GM12878 (cell line): Measurements from ENCODE around the gene CHN1. TPM values are rescaled to one million over a fixed set of nuclear protein-coding genes. Genes with fewer than 3 reads are reported as not detected.

ENCODE experiments used
- ATAC-seq: fragments of 200-7000 bp; cut with Tn5 transposase; 3 replicates; pipeline ENCODE4 v1.9.1; 2020; ENCODE audit warnings: mild to moderate bottlenecking, moderate library complexity
- BruUV-seq: library from RNA; stranded (reverse); fragments of 400-500 nt; replicated peaks from 2 replicates; lab custom pipeline; 2021; lab: Mats Ljungman, UMichigan
- CTCF ChIA-PET: fragments of 300-600 bp; sonication (Branson Sonifier 250); formaldehyde crosslinking; extraction: SDS; loops from one replicate; lab custom pipeline; 2021; ENCODE audit warnings: inconsistent platforms; lab: Yijun Ruan, JAX
- POLR2A ChIA-PET: fragments of 350-600 bp; formaldehyde crosslinking; extraction: SDS; loops from one replicate; lab custom pipeline; 2021; ENCODE audit warnings: inconsistent platforms; lab: Charles Lee
- RAD21 ChIA-PET: fragments of 300-600 bp; sonication (Branson Sonifier 250); formaldehyde crosslinking; loops from one replicate; lab custom pipeline; 2023; ENCODE audit warnings: antibody characterized with exemption; ENCODE audit not compliant: unreplicated experiment; lab: Charles Lee
- SMC1A ChIA-PET: fragments of 300-600 bp; sonication (Branson Sonifier 250); formaldehyde crosslinking; loops from one replicate; lab custom pipeline; 2023; ENCODE audit not compliant: unreplicated experiment, uncharacterized antibody; lab: Charles Lee
- DNase-seq: peaks from one replicate; pipeline ENCODE4 v3.0.0-alpha.2; 2011; ENCODE audit warnings: low read depth, low spot score
- FAIRE-seq: peaks from 3 replicates; lab custom pipeline; 2011; peaks lifted over from hg19 to GRCh38; lab: Jason Lieb, UNC
- H2AFZ ChIP-seq: 2 replicates; pipeline ENCODE4 v1.6.0; 2011; ENCODE audit warnings: low read depth, low read length, control low read depth; ENCODE audit not compliant: control insufficient read depth
- H3K27ac ChIP-seq: 2 replicates; pipeline ENCODE4 v1.5.1; 2011; ENCODE audit warnings: control low read depth; ENCODE audit not compliant: control insufficient read depth, insufficient read depth
- H3K27me3 ChIP-seq, 2 experiments: replicated peaks in 1 of 2; 2 replicates each; pipeline versions ENCODE4 v1.6.0 to v1.6.1; 2011; ENCODE audit warnings: low read length in 1 of 2; ENCODE audit not compliant: control insufficient read depth in 2 of 2, insufficient read depth in 2 of 2
- H3K36me3 ChIP-seq, 2 experiments: 2 replicates each; pipeline ENCODE4 v1.5.1; 2011; ENCODE audit warnings: low read length in 1 of 2; ENCODE audit not compliant: control insufficient read depth in 2 of 2, insufficient read depth in 2 of 2
- H3K4me1 ChIP-seq: 2 replicates; pipeline ENCODE4 v1.6.1; 2011; ENCODE audit warnings: mild to moderate bottlenecking, low read length, moderate library complexity, mixed read lengths; ENCODE audit not compliant: control insufficient read depth, insufficient read depth
- H3K4me2 ChIP-seq: 2 replicates; pipeline ENCODE4 v1.6.0; 2011; ENCODE audit warnings: control low read depth; ENCODE audit not compliant: control insufficient read depth, insufficient read depth
- H3K4me3 ChIP-seq: fragments of 200-600 bp; sonication (generic); 2 replicates; pipeline ENCODE4 v1.5.1; 2016
- H3K79me2 ChIP-seq: 2 replicates; pipeline ENCODE4 v1.6.0; 2011; ENCODE audit warnings: low read length; ENCODE audit not compliant: control insufficient read depth, insufficient read depth
- H3K9ac ChIP-seq: 2 replicates; pipeline ENCODE4 v1.8.0; 2011; ENCODE audit warnings: low read length, control low read depth, mixed read lengths; ENCODE audit not compliant: control insufficient read depth, insufficient read depth
- H3K9me3 ChIP-seq: replicated peaks from 3 replicates; pipeline ENCODE4 v1.5.1; 2011; ENCODE audit warnings: mild to moderate bottlenecking, low read length; ENCODE audit not compliant: control insufficient read depth, insufficient read depth
- H4K20me1 ChIP-seq: 2 replicates; pipeline ENCODE4 v1.6.0; 2011; ENCODE audit not compliant: control insufficient read depth, insufficient read depth
- ZNF384 ChIP-seq: IDR thresholded peaks from 2 replicates; pipeline ENCODE4 v1.6.1; 2012; ENCODE audit warnings: low read depth, mild to moderate bottlenecking, low read length, improper control_type of control experiment, borderline replicate concordance
- ZNF592 ChIP-seq: fragments of 450-650 bp; IDR thresholded peaks from 2 replicates; pipeline ENCODE4 v1.6.1; 2017; ENCODE audit warnings: mild to moderate bottlenecking, moderate library complexity
- whole genome bisulfite sequencing: methylation state at CpG from one replicate; pipeline ENCODE4 v1.1.6; 2016; ENCODE audit warnings: low lambda C conversion rate; ENCODE audit not compliant: insufficient replicate concordance, insufficient coverage; ENCODE audit errors: missing lambda C conversion rate; 5-methylcytosine and 5-hydroxymethylcytosine counted together
- in situ Hi-C: fragments of 300-500 bp; cut with MboI; formaldehyde crosslinking; loops from 9 replicates; pipeline ENCODE4 v1.14.3; 2018; ENCODE audit warnings: mixed read lengths
- intact Hi-C: fragments of 100-400 bp; cut with micrococcal nuclease; formaldehyde crosslinking; loops from one replicate; pipeline ENCODE4 v1.14.2; 2022; ENCODE audit not compliant: unreplicated experiment
- polyA plus RNA-seq, 11 experiments: library from polyadenylated mRNA; depleted of rRNA in 4 of 11; unstranded in 6 of 11; stranded (reverse) in 5 of 11; fragments of >200 nt; fragmentation: Nextera tagmentation in 4 of 11; fragmentation: Illumina TruSeq in 1 of 11; extraction: Ambion mirVana in 4 of 11; extraction: Trizol in 1 of 11; gene quantifications; 1 replicate in 1 of 11; 2 replicates in 10 of 11; pipeline versions ENCODE4 v1.2.1 to v1.2.3, GENCODE V29; 2011 to 2016; ENCODE audit warnings: inconsistent platforms in 2 of 11, missing spikeins in 2 of 11, low read depth in 1 of 11
- total RNA-seq, 4 experiments: library from RNA; depleted of rRNA in 3 of 4; stranded (reverse); fragments of >200 nt in 3 of 4; fragmentation: Illumina TruSeq in 1 of 4; extraction: Trizol in 1 of 4; gene quantifications; 2 replicates each; pipeline versions ENCODE4 v1.2.1 to v1.2.3, GENCODE V29; 2013 to 2021
- TF ChIP-seq, protein P1 (sequence below): fragments of 450-650 bp; IDR thresholded peaks from 2 replicates; pipeline ENCODE4 v1.6.1; 2016; ENCODE audit warnings: mild to moderate bottlenecking
- TF ChIP-seq, protein P2 (sequence below): IDR thresholded peaks from 2 replicates; pipeline ENCODE4 v1.6.1; 2012; ENCODE audit warnings: improper control_type of control experiment, low read depth, low read length; ENCODE audit not compliant: insufficient replicate concordance
- TF ChIP-seq, protein P3 (sequence below): fragments of 450-650 bp; IDR thresholded peaks from 2 replicates; pipeline ENCODE4 v1.6.1; 2017; ENCODE audit warnings: borderline replicate concordance

Gene CHN1
- total and polyA plus RNA-seq, 10 of the 15 experiments (the other 5 are each of a cell fraction or from before 2014, with no cell fraction given), result 0.18 to 0.92 (median 0.53) TPM; not detected in 1

DNA sequence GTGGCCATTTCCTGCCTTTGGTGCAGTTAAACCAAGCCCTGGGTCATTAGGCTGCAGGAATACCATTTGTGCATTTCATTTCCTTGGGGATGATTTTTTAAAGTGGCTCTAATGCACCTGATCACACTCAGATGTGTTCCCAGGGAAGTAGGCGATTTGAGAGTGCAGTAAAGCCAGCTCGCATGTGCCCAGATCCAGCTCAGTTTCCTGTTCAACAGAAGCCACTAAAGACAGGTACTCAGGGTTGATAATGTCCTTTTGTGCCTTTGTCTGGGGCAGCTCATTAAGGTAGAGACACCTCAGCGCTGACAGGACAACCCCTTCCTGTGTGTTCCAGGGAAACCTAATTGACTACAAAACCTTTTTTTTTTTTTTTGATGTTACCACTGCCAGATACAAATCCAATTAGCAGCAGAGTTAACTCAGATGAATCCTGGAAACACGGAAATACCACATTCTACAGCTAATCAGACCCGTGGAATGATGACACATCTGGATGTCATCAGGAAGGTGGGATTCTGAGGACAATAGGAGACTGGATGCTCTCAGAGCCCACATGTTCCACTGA lies 225.7 kb downstream of the CHN1 start:
- 68% methylated on average over 5 of the region's 5 CpGs for WGBS
- H3K9me3 ChIP-seq, result no peaks in the 10 kb centered on the region
- H3K36me3 ChIP-seq, result no peaks in the 10 kb centered on the region
- no peak for DNase-seq
- no TSS peak for BruUV-seq
- H2AFZ ChIP-seq, result no peak overlapping the region
- H3K4me3 ChIP-seq, result no peak overlapping the region
- no peak for ATAC-seq
- intact Hi-C loops (no loop called here), in situ Hi-C loops (no loop called here)
- no peak overlapping the region for H3K4me2 ChIP-seq
- FAIRE-seq, result no peak
- ChIA-PET CTCF (no interaction called here), POLR2A (no interaction called here), SMC1A (interaction anchor here (0.6 to 1.2 kb wide), 2 partner anchors 31 to 356 kb away, joined by 3 read pairs; no protein-coding TSS in a partner anchor), RAD21 (interaction anchor here (1.5 kb wide), 1 partner anchor 30 kb away, joined by 4 read pairs; no protein-coding TSS in a partner anchor)
- peaks cover 10% of the 10 kb centered on the region for H3K4me1 ChIP-seq
- no peak overlapping the region for H3K9ac ChIP-seq
- H3K79me2 ChIP-seq, result no peaks in the 10 kb centered on the region
- H4K20me1 ChIP-seq, result no peaks in the 10 kb centered on the region
- no peaks in the 10 kb centered on the region; a peak in 2 of 4 replicates for H3K27me3 ChIP-seq
- H3K27ac ChIP-seq, result no peak overlapping the region
- TF ChIP-seq ZNF592, result no peak
- TF ChIP-seq, protein P1, sequence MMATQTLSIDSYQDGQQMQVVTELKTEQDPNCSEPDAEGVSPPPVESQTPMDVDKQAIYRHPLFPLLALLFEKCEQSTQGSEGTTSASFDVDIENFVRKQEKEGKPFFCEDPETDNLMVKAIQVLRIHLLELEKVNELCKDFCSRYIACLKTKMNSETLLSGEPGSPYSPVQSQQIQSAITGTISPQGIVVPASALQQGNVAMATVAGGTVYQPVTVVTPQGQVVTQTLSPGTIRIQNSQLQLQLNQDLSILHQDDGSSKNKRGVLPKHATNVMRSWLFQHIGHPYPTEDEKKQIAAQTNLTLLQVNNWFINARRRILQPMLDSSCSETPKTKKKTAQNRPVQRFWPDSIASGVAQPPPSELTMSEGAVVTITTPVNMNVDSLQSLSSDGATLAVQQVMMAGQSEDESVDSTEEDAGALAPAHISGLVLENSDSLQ, result no peak
- TF ChIP-seq ZNF384, result no peak
- TF ChIP-seq, protein P2, sequence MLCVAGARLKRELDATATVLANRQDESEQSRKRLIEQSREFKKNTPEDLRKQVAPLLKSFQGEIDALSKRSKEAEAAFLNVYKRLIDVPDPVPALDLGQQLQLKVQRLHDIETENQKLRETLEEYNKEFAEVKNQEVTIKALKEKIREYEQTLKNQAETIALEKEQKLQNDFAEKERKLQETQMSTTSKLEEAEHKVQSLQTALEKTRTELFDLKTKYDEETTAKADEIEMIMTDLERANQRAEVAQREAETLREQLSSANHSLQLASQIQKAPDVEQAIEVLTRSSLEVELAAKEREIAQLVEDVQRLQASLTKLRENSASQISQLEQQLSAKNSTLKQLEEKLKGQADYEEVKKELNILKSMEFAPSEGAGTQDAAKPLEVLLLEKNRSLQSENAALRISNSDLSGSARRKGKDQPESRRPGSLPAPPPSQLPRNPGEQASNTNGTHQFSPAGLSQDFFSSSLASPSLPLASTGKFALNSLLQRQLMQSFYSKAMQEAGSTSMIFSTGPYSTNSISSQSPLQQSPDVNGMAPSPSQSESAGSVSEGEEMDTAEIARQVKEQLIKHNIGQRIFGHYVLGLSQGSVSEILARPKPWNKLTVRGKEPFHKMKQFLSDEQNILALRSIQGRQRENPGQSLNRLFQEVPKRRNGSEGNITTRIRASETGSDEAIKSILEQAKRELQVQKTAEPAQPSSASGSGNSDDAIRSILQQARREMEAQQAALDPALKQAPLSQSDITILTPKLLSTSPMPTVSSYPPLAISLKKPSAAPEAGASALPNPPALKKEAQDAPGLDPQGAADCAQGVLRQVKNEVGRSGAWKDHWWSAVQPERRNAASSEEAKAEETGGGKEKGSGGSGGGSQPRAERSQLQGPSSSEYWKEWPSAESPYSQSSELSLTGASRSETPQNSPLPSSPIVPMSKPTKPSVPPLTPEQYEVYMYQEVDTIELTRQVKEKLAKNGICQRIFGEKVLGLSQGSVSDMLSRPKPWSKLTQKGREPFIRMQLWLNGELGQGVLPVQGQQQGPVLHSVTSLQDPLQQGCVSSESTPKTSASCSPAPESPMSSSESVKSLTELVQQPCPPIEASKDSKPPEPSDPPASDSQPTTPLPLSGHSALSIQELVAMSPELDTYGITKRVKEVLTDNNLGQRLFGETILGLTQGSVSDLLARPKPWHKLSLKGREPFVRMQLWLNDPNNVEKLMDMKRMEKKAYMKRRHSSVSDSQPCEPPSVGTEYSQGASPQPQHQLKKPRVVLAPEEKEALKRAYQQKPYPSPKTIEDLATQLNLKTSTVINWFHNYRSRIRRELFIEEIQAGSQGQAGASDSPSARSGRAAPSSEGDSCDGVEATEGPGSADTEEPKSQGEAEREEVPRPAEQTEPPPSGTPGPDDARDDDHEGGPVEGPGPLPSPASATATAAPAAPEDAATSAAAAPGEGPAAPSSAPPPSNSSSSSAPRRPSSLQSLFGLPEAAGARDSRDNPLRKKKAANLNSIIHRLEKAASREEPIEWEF, result no peak
- TF ChIP-seq, protein P3, sequence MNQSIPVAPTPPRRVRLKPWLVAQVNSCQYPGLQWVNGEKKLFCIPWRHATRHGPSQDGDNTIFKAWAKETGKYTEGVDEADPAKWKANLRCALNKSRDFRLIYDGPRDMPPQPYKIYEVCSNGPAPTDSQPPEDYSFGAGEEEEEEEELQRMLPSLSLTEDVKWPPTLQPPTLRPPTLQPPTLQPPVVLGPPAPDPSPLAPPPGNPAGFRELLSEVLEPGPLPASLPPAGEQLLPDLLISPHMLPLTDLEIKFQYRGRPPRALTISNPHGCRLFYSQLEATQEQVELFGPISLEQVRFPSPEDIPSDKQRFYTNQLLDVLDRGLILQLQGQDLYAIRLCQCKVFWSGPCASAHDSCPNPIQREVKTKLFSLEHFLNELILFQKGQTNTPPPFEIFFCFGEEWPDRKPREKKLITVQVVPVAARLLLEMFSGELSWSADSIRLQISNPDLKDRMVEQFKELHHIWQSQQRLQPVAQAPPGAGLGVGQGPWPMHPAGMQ, result no peak
